ENCODE data around the gene TTC1.

DNA sequence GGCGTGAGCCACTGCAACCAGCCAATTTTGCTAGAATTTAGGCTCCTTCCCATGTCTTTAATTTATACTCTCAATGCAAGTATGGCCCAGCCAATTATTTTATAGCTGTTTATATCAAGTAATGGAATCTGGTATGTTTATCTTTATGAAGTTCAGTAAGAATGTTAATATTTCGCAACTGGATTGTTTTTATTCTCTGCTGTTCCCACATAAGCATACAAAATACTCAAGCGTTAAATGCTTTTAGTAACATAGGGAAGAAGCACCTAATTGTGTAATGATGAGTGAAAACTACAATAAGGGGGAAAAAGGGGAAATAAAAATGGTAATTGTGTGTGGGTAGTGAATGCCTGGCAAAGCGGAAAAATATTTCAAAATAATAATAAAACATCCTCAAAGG lies 89.1 kb downstream of the TTC1 start:
- TF ChIP-seq ZEB2 (IDR thresholded peaks at IDR 0.05) (no peak), ZNF347 (CRISPR knock-in tag; IDR thresholded peaks at IDR 0.05; ENCODE audit: low read depth) (no peak), RNF2 (IDR thresholded peaks at IDR 0.05) (no peak), POLR2A (conservative IDR thresholded peaks at IDR 0.05) (no peak), EZH2 (IDR thresholded peaks at IDR 0.05; ENCODE audit: borderline replicate concordance, low read depth, low read length) (no peak), CHD1 (IDR thresholded peaks at IDR 0.05; ENCODE audit: low read length) (no peak), TEAD1 (CRISPR knock-in tag; IDR thresholded peaks at IDR 0.05) (no peak), MEIS2 (IDR thresholded peaks at IDR 0.05; ENCODE audit: partially characterized antibody) (no peak), MAZ (CRISPR knock-in tag; conservative IDR thresholded peaks at IDR 0.05 in 1 of 2, IDR thresholded peaks at IDR 0.05 in 1 of 2) (no peak), NCOR1 (IDR thresholded peaks at IDR 0.05) (no peak), CCNT2 (IDR thresholded peaks at IDR 0.05; ENCODE audit: borderline replicate concordance, extremely low read depth, insufficient read length, low read depth, low read length) (no peak), HDGF (IDR thresholded peaks at IDR 0.05) (no peak)
- TF ChIP-seq, protein P1, sequence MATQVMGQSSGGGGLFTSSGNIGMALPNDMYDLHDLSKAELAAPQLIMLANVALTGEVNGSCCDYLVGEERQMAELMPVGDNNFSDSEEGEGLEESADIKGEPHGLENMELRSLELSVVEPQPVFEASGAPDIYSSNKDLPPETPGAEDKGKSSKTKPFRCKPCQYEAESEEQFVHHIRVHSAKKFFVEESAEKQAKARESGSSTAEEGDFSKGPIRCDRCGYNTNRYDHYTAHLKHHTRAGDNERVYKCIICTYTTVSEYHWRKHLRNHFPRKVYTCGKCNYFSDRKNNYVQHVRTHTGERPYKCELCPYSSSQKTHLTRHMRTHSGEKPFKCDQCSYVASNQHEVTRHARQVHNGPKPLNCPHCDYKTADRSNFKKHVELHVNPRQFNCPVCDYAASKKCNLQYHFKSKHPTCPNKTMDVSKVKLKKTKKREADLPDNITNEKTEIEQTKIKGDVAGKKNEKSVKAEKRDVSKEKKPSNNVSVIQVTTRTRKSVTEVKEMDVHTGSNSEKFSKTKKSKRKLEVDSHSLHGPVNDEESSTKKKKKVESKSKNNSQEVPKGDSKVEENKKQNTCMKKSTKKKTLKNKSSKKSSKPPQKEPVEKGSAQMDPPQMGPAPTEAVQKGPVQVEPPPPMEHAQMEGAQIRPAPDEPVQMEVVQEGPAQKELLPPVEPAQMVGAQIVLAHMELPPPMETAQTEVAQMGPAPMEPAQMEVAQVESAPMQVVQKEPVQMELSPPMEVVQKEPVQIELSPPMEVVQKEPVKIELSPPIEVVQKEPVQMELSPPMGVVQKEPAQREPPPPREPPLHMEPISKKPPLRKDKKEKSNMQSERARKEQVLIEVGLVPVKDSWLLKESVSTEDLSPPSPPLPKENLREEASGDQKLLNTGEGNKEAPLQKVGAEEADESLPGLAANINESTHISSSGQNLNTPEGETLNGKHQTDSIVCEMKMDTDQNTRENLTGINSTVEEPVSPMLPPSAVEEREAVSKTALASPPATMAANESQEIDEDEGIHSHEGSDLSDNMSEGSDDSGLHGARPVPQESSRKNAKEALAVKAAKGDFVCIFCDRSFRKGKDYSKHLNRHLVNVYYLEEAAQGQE (IDR thresholded peaks at IDR 0.05; ENCODE audit: borderline replicate concordance), result no peak
- TF ChIP-seq, protein P1 (CRISPR knock-in tag; IDR thresholded peaks at IDR 0.05; ENCODE audit: low read depth), result no peak
- TF ChIP-seq, protein P2, sequence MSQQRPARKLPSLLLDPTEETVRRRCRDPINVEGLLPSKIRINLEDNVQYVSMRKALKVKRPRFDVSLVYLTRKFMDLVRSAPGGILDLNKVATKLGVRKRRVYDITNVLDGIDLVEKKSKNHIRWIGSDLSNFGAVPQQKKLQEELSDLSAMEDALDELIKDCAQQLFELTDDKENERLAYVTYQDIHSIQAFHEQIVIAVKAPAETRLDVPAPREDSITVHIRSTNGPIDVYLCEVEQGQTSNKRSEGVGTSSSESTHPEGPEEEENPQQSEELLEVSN (IDR thresholded peaks at IDR 0.05; ENCODE audit: borderline replicate concordance in 1 of 2, extremely low read depth in 1 of 2, insufficient read depth in 1 of 2, insufficient read length in 1 of 2, low read depth in 1 of 2, low read length in 1 of 2, poor library complexity in 1 of 2, severe bottlenecking in 1 of 2), result no peak

Measured in K562 (cell line).